ENCODE data around the gene KLC1. TPM values are rescaled to one million over a fixed set of nuclear protein-coding genes. Genes with fewer than 3 reads are reported as not detected.

The KLC1 gene
- total RNA-seq, 3 donors from 2014 or later (not counting 1 experiment from before 2014, with no cell fraction given) = 144 to 200 (median 178) TPM

DNA sequence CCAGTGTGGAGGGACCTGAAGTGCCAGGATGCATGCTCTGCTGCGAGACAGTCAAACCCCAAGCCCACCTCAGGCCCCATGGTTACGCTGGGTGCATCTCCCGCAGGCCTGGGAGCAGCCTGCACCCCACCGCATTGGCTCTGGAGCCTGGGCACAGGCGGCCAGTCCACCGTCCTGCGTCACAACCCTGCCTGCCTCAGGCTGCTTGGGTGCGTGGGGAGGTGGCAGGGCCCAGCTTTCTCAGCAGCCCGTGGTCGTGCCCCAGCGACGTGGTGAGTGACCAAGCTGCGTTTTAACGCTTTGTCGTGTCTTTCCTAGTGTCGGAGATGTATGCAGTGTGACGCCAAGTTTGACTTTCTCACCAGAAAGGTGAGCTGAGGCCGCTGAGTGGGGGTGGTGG, 97.5 kb downstream of the KLC1 start:
- H3K4me1 ChIP-seq (ENCODE audit: control insufficient read depth, insufficient read depth, low read length) = no peaks in the 10 kb centered on the region
- 90% methylated on average over 18 of the region's 18 CpGs for WGBS (ENCODE audit: insufficient coverage)
- no peaks in the 10 kb centered on the region for H3K9me3 Mint-ChIP-seq
- no peaks in the 10 kb centered on the region for H3K9me3 ChIP-seq (ENCODE audit: control insufficient read depth, insufficient read depth, low read length)
- H3K27me3 Mint-ChIP-seq (ENCODE audit: low read depth in 2 of 2) = no peaks in the 10 kb centered on the region
- H3K4me3 ChIP-seq (ENCODE audit: low read length) = no peak overlapping the region
- no peak overlapping the region for H3K27ac ChIP-seq (ENCODE audit: low read length)
- intact Hi-C loops (cut with micrococcal nuclease) = no loop called here
- no peak overlapping the region for H3K27ac Mint-ChIP-seq
- DNase-seq (no peak), ATAC-seq (no peak)
- no peaks in the 10 kb centered on the region for H3K4me1 Mint-ChIP-seq
- H3K36me3 ChIP-seq (ENCODE audit: control insufficient read depth, insufficient read depth, low read length) = peaks cover 12% of the 10 kb centered on the region
- no peak overlapping the region for H3K4me3 Mint-ChIP-seq
- no peaks in the 10 kb centered on the region for H3K36me3 Mint-ChIP-seq
- TF ChIP-seq, protein P1, sequence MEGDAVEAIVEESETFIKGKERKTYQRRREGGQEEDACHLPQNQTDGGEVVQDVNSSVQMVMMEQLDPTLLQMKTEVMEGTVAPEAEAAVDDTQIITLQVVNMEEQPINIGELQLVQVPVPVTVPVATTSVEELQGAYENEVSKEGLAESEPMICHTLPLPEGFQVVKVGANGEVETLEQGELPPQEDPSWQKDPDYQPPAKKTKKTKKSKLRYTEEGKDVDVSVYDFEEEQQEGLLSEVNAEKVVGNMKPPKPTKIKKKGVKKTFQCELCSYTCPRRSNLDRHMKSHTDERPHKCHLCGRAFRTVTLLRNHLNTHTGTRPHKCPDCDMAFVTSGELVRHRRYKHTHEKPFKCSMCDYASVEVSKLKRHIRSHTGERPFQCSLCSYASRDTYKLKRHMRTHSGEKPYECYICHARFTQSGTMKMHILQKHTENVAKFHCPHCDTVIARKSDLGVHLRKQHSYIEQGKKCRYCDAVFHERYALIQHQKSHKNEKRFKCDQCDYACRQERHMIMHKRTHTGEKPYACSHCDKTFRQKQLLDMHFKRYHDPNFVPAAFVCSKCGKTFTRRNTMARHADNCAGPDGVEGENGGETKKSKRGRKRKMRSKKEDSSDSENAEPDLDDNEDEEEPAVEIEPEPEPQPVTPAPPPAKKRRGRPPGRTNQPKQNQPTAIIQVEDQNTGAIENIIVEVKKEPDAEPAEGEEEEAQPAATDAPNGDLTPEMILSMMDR (IDR thresholded peaks at IDR 0.05) = no peak
- H3K27me3 ChIP-seq (ENCODE audit: control insufficient read depth, insufficient read depth, low read length) = no peaks in the 10 kb centered on the region

DNA sequence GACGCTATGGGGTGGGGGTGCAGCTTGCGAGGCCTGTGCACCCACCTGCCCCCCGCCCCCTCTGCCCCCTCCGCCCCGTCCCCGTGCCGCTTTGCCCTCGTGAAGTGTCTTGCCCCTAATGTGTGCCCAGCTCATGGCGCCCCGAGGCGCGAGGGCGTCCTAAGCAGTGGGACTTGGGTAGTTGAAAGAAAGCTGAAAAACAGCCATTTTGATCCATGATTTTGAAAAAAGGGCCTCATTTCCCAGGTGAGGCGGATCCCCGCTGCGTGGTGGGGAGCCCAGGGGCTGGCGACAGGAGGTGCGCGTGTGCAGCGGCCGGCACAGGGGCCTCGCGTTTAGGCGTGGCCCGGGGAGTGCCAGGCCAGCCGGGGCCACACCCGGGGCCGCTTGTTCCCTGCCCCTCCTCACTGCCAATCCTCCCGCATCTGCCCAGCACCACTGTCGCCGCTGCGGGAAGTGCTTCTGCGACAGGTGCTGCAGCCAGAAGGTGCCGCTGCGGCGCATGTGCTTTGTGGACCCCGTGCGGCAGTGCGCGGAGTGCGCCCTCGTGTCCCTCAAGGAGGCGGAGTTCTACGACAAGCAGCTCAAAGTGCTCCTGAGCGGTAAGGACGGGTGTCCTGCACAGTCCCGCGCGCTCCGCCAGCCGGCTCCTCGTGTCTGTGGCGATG, 98.4 kb downstream of the KLC1 start:
- Histone ChIP-seq H3K36me3 (ENCODE audit: control insufficient read depth, insufficient read depth, low read length) (peaks cover 12% of the 10 kb centered on the region), H3K27ac (ENCODE audit: low read length) (no peak overlapping the region), H3K9me3 (ENCODE audit: control insufficient read depth, insufficient read depth, low read length) (no peaks in the 10 kb centered on the region), H3K27me3 (ENCODE audit: control insufficient read depth, insufficient read depth, low read length) (no peaks in the 10 kb centered on the region), H3K4me1 (ENCODE audit: control insufficient read depth, insufficient read depth, low read length) (no peaks in the 10 kb centered on the region), H3K4me3 (ENCODE audit: low read length) (no peak overlapping the region)
- 94% methylated on average over 53 of the region's 53 CpGs for WGBS (ENCODE audit: insufficient coverage)
- H3K4me1 Mint-ChIP-seq = no peaks in the 10 kb centered on the region
- H3K27me3 Mint-ChIP-seq (ENCODE audit: low read depth in 2 of 2) = no peaks in the 10 kb centered on the region
- H3K36me3 Mint-ChIP-seq = no peaks in the 10 kb centered on the region
- H3K4me3 Mint-ChIP-seq = no peak overlapping the region
- ATAC-seq = no peak
- TF ChIP-seq, protein P1 (IDR thresholded peaks at IDR 0.05) = no peak
- no peak overlapping the region for H3K27ac Mint-ChIP-seq
- no peaks in the 10 kb centered on the region for H3K9me3 Mint-ChIP-seq
- intact Hi-C loops (cut with micrococcal nuclease) = no loop called here
- DNase-seq = no peak

DNA sequence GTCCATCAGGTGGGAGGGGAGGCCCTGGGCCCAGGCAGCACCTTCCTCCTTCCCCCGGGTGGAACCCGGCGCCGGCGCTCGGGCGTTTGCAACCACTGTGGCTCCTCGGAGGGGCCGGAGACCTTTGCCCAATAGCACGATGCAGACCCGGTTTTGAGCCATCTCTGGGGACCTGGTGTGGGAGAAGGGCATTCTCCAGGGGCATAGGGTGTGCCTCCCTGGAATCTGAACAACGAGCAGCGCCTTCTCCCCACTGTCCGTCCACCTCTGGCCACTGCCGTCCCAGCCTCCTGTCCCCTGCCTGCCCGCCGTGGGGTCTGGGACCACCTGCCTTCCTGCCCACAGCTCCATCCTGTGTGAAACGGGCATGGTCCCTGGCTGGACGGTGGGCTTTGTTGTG, 99.1 kb downstream of the KLC1 start:
- H3K9me3 Mint-ChIP-seq = no peaks in the 10 kb centered on the region
- TF ChIP-seq, protein P1 (IDR thresholded peaks at IDR 0.05) = no peak
- no peaks in the 10 kb centered on the region for H3K36me3 Mint-ChIP-seq
- H3K27ac Mint-ChIP-seq = no peak overlapping the region
- Histone ChIP-seq H3K4me3 (ENCODE audit: low read length) (no peak overlapping the region), H3K4me1 (ENCODE audit: control insufficient read depth, insufficient read depth, low read length) (no peaks in the 10 kb centered on the region), H3K9me3 (ENCODE audit: control insufficient read depth, insufficient read depth, low read length) (no peaks in the 10 kb centered on the region), H3K36me3 (ENCODE audit: control insufficient read depth, insufficient read depth, low read length) (peaks cover 12% of the 10 kb centered on the region), H3K27ac (ENCODE audit: low read length) (no peak overlapping the region), H3K27me3 (ENCODE audit: control insufficient read depth, insufficient read depth, low read length) (no peaks in the 10 kb centered on the region)
- no peak overlapping the region for H3K4me3 Mint-ChIP-seq
- intact Hi-C loops (cut with micrococcal nuclease) = no loop called here
- H3K4me1 Mint-ChIP-seq = no peaks in the 10 kb centered on the region
- no peak for DNase-seq
- ATAC-seq = no peak
- 97% methylated on average over 19 of the region's 19 CpGs for WGBS (ENCODE audit: insufficient coverage)
- H3K27me3 Mint-ChIP-seq (ENCODE audit: low read depth in 2 of 2) = no peaks in the 10 kb centered on the region

DNA sequence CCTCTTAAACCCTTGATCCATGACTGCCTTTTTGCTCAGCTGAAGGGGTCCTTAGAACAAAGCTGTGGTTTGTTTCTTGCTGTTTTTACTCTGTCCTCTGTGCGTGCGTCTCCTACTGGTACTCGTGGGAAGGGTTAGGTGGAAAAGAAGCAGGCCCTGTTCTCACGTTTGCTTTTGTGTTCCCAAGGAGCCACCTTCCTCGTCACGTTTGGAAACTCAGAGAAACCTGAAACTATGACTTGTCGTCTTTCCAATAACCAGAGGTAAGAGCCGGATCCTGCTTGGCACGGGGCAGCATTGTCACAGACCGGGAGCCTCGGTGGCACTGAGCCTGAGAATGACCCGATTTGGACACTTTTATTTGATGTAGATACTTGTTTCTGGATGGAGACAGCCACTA, 99.7 kb downstream of the KLC1 start:
- WGBS (ENCODE audit: insufficient coverage) = 95% methylated on average over 12 of the region's 12 CpGs
- DNase-seq (no peak), ATAC-seq (no peak)
- intact Hi-C loops (cut with micrococcal nuclease) = no loop called here
- Mint-ChIP-seq H3K4me1 (no peaks in the 10 kb centered on the region), H3K9me3 (no peaks in the 10 kb centered on the region), H3K27ac (no peak overlapping the region), H3K4me3 (no peak overlapping the region), H3K36me3 (no peaks in the 10 kb centered on the region), H3K27me3 (ENCODE audit: low read depth in 2 of 2) (no peaks in the 10 kb centered on the region)
- Histone ChIP-seq H3K27me3 (ENCODE audit: control insufficient read depth, insufficient read depth, low read length) (no peaks in the 10 kb centered on the region), H3K4me3 (ENCODE audit: low read length) (no peak overlapping the region), H3K27ac (ENCODE audit: low read length) (no peak overlapping the region), H3K9me3 (ENCODE audit: control insufficient read depth, insufficient read depth, low read length) (no peaks in the 10 kb centered on the region), H3K36me3 (ENCODE audit: control insufficient read depth, insufficient read depth, low read length) (peaks cover 14% of the 10 kb centered on the region), H3K4me1 (ENCODE audit: control insufficient read depth, insufficient read depth, low read length) (no peaks in the 10 kb centered on the region)
- TF ChIP-seq, protein P1 (IDR thresholded peaks at IDR 0.05) = no peak
